HG03039 (cell line): ENCODE measurements around the gene LKAAEAR1.

Experiments
- ATAC-seq: cut with Tn5 transposase; IDR thresholded peaks from one replicate; pipeline ENCODE4 v1.9.1; 2021; ENCODE audit warnings: mild to moderate bottlenecking, moderate library complexity; ENCODE audit not compliant: unreplicated experiment

LKAAEAR1 gene

DNA sequence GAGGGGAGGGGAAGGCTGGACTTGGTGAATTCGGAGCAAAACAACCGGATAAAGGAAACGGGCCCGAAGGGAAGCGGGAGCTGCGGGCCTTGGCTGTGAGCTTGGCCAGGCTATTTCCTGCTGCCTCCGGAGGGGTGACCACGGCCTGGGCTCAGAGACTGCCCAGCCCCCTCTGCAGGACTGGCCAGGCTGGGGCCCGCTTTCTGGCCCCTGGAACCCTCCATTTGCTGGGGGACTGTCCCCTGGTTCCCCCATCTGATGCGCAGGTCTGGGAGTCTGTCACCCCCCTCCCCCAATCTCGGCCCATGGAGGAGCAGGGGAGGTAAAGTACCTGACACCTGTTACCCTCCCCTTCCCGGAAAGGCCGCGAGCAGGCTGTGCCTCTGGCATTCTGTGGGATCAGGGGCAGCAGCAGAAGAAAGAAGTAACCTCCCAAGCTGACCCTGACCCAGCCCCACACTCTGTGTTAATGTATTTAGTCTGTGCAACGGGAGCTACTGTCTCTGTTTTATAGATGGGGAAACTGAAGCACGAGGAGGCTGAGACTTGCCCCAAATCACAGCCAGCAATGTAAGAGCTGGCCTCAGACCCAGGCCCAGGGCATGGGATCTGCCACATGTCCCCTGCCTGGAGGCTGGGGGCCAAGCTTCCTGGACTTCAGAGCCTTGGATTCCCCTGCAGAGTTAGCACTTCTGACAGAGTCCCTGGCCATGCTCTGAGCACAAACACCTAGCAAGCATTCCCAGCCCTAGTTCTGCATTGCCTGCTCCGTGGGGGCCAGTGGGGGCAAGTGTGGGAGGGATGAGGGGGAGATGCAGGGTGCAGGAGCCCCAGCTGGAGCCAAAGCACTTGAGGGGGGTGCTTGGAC, 44.7 kb downstream of the LKAAEAR1 start:
- no peak for ATAC-seq

DNA sequence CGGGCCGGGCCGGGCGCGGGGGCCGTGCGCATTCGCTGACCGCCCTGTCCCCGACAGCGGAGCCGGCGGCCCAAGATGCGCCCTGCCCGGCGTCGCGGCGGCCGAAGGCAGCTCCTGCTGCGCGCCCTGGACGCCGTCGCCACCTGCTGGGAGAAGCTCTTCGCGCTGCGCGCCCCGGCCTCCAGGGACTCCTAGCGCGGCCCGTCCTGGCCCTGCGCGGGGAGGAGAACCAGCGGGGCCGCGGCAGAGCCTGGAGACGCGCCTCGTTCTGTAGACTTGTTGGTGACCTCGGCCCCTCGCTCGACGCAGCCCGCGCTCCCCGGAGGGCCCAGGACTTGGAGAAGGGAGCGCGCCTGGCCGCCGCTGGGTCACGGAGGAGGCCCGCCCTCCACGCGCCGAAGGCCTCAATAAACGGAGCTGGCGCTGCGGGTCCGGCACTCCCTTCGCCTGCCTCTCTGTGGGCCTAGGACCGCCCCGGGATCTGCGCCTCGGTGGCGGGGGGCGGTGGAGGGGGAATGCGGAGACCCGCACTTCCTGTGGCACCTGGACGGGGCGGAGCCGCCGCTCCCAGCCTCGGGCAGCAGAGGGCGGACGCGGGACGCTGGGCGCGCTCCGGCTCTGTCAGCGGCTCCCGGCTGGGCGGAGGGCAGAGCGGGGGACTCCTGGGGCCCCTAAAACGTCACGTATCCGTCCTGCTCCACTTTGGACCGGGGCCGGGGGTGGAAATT, 45.5 kb downstream of the LKAAEAR1 start:
- ATAC-seq, result peak; percentile 41

DNA sequence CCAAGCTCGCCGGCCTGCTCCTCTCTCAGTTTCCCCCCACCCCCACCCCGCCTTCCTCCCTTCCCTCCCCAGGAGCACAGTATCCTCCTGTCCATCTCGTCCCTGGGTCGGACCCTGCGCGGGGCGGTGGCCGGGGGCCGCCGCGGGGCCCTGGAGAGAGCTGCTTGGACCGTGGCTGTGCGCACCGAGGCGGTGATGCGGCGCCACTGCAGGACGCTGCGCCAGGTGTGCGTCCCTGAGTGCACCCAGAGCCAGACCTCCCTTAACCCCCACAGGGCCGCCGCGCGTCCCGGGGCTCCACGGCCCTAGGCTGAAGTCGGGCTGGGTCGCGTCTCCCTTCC, 46.0 kb downstream of the LKAAEAR1 start:
- ATAC-seq, result peak; percentile 17

DNA sequence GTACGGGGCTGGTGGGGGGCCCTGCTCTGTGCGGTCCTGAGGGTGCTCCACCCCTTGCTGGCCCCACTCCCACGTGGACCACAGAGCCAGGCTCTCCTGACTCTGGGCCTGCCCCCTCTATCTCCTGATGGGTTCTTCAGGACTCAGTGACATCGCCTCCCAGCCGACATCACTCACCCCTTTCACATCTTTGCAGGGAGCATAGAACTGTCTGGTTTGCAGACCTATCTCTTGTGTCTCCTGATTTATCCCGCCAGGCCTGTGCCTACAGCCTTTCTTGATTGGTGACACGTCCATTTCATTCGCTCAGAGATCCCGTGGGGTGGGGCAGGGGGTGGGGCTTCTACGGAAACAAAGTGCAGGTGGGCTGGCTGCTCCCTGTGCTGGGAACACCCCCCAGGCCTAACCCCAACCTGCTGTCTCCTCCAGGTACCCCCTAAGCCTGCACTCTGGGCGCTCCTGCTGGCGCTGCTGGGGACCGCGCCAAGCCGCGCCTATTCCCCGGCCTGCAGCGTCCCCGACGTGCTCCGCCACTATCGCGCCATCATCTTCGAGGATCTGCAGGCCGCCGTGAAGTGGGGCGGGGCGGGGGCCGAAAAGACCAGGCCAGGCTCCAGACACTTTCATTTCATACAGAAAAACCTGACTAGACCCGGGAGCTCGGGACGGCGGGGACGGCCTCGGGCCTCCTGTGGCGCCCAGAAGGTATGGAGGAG, 46.5 kb downstream of the LKAAEAR1 start:
- no peak for ATAC-seq

DNA sequence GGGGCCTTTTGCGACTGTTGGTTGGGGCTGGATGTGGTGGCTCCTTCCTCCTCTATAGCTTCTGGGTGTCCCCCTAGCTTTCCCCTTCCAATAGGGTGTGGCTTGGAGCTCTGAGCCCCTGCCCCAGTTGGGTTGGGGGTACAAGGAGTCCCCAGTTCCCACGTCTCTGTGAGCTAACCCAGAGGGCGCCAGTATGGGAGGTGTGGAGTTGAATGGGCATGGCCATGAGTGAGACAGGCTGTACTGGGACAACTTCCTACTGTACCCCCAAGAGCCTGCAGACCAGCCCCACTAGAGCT, 47.0 kb downstream of the LKAAEAR1 start:
- no peak for ATAC-seq

DNA sequence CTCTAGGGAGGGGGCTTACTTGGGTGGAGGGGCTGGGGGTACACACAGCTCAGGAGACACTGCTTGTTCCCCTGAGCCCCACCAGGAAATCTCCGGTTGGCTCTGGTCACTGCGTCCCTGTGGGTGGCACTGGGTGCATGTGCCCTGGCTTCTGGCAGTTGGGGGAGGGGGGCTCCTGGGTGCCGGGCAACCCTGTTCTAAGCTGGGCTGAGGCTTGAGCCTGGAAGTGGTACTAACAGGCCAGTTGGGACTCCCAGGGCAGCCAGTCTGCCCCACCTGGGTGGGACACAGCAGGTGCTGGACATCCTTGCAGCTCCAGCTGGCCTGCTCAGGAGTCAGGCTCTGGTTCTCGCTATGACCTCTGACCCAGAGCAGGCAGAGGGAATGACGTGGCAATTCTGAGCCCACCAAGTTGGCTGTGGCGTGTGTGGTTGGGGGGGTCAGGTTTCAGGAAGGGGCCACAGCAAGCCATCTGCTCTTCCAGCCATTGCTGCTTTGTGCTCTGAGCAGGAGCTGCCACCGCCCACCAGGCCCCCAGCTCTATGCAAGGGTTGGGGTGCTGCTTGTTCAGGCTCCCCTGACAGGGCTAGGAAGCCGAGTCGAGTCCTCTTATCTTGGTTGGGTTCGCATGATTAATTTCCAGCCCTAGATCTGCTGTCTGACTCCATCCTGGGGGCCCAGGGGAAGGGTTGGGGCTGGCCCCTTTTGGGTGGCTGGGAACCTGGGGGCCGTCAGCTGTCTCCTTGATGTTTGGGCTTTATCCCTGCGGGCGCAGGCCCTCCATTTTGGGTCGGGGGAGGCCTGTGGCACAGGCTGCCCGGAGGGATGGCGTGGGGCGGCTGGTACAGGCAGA, 47.6 kb downstream of the LKAAEAR1 start:
- ATAC-seq, result no peak

DNA sequence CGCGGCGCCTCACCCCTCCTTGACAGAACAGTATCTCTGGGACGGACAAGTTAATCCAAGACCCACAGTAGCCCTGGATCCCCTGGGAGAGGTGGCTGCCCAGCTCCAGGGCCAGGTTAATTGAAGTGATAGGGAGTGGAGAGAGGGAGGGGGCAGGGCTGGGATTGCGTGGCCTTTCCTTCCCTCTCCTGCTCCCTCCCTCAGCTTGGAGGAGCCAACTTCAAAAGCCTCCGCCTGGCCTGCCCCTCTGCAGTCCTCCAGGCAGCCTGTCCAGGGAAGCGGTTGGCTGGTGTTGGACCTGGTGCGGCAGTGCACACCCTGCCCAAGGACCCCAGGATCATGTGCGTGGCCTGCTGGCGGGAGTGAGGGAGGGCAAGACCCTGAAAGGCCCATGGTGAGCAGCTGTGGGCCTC, 48.3 kb downstream of the LKAAEAR1 start, which contains the start of gene C20orf204:
Gene C20orf204, plus strand, starts transcription at position 250 of the 413 bp plus-strand sequence. Its CDS starts 142 bp downstream, at position 392.
- ATAC-seq, result no peak

DNA sequence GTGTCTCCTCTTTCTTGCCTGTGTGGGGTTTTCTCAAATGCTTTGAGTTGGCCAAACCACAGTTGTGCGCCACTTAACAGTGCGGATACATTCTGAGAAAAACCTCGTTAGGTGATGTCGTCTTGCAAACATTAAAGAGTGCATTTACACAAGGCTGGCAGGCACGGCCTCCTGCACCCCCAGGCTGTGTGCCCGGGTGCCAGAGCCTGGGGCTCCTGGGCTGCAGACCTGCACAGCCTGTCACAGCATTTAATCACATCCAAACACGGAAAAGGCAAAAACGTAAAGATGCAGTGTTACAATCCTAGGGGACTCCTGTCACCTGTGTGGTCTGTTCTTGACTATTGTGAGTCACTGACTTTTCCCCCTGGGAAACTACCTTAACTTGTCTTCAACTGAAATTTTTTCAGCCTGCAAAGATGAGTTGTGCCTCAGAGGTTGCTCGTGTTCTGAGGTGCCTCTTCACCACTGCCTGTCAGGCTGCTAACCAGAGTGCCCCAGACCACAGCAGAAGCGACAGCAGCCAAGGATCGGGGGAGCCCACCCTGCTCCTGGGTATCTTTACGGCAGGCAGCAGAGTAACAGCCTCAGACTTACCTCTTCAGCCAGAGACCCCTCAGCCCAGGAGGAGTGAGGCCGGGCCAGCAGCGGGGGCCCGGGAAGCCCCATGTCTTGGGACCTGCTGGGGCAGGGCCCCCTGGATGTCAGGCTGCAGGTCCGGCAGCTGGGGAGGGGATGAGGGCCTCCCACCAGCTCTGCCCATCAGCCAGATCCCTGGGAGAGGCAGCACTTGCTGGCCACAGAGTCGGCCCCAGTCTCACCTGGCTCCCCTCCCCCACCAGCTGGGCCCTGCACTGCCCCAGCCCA, 48.9 kb downstream of the LKAAEAR1 start:
- ATAC-seq, result no peak

DNA sequence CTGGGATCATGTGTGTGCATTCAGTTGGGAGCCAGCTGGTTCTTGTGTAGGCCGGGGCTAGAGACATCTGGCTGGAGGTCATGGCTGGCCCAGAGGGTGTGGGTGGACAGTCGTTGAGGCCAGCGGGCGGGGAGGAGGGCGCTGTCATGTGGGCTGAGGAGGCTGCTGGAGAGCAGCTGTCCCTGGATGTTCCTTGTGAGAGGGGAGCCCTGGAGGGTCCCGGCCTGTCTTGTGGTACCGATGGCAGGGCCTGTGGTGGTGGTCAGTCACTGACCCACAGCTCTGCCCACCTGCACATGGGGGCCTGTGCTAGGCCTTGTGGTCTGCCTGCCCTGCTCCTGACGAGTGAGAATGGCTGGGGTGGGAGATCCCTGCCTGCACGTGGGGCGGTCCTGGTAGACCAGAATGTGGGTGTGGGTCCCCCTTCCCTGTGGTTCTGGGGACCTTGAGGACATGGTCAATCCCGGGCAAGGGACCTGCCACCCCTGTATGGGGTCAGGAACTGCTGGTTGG, 50.2 kb downstream of the LKAAEAR1 start:
- ATAC-seq, result no peak
